ENCODE data around the gene THSD7B. TPM values are rescaled to one million over a fixed set of nuclear protein-coding genes. Genes with fewer than 3 reads are reported as not detected.

Gene THSD7B
- total RNA-seq, 1 donor from 2014 or later: not detected

GRCh38 chr2:136891100-136891499 is 125.8 kb downstream of the THSD7B start:
- Mint-ChIP-seq H3K4me3 (ENCODE audit: unreplicated experiment) (no peak overlapping the region), H3K4me1 (ENCODE audit: unreplicated experiment) (no peaks in the 10 kb centered on the region), H3K36me3 (ENCODE audit: unreplicated experiment) (no peaks in the 10 kb centered on the region), H3K9me3 (ENCODE audit: unreplicated experiment) (peaks cover 9% of the 10 kb centered on the region), H3K27ac (ENCODE audit: unreplicated experiment) (no peak overlapping the region), H3K27me3 (ENCODE audit: unreplicated experiment) (no peaks in the 10 kb centered on the region)
- DNase-seq (ENCODE audit: extremely low spot score, unreplicated experiment): no peak
- TF ChIP-seq CTCF (IDR thresholded peaks at IDR 0.05): no peak

- Mint-ChIP-seq H3K4me1 (ENCODE audit: unreplicated experiment) (no peaks in the 10 kb centered on the region), H3K9me3 (ENCODE audit: unreplicated experiment) (peaks cover 9% of the 10 kb centered on the region), H3K27me3 (ENCODE audit: unreplicated experiment) (no peaks in the 10 kb centered on the region), H3K27ac (ENCODE audit: unreplicated experiment) (no peak overlapping the region), H3K4me3 (ENCODE audit: unreplicated experiment) (no peak overlapping the region), H3K36me3 (ENCODE audit: unreplicated experiment) (no peaks in the 10 kb centered on the region)
- no peak for DNase-seq (ENCODE audit: extremely low spot score, unreplicated experiment)
- no peak for TF ChIP-seq CTCF (IDR thresholded peaks at IDR 0.05)
These were observed 128.8 kb downstream of the THSD7B start for GRCh38 chr2:136894007-136894634.

- H3K27me3 Mint-ChIP-seq (ENCODE audit: unreplicated experiment): no peaks in the 10 kb centered on the region
- no peak for TF ChIP-seq CTCF (IDR thresholded peaks at IDR 0.05)
- H3K27ac Mint-ChIP-seq (ENCODE audit: unreplicated experiment): no peak overlapping the region
- H3K9me3 Mint-ChIP-seq (ENCODE audit: unreplicated experiment): peaks cover 6% of the 10 kb centered on the region
- no peaks in the 10 kb centered on the region for H3K36me3 Mint-ChIP-seq (ENCODE audit: unreplicated experiment)
- no peak for DNase-seq (ENCODE audit: extremely low spot score, unreplicated experiment)
- H3K4me1 Mint-ChIP-seq (ENCODE audit: unreplicated experiment): peaks cover 6% of the 10 kb centered on the region
- H3K4me3 Mint-ChIP-seq (ENCODE audit: unreplicated experiment): no peak overlapping the region
These were observed 136.4 kb downstream of the THSD7B start for GRCh38 chr2:136901732-136902131.

- Mint-ChIP-seq H3K27me3 (ENCODE audit: unreplicated experiment) (no peaks in the 10 kb centered on the region), H3K4me3 (ENCODE audit: unreplicated experiment) (no peak overlapping the region)
These were observed 140.4 kb downstream of the THSD7B start for GRCh38 chr2:136905779-136906178.

GRCh38 chr2:136909777-136910176 is 144.4 kb downstream of the THSD7B start:
- Mint-ChIP-seq H3K27me3 (ENCODE audit: unreplicated experiment) (no peaks in the 10 kb centered on the region), H3K27ac (ENCODE audit: unreplicated experiment) (no peak overlapping the region), H3K4me3 (ENCODE audit: unreplicated experiment) (no peak overlapping the region), H3K36me3 (ENCODE audit: unreplicated experiment) (no peaks in the 10 kb centered on the region), H3K4me1 (ENCODE audit: unreplicated experiment) (no peaks in the 10 kb centered on the region), H3K9me3 (ENCODE audit: unreplicated experiment) (peaks cover 7% of the 10 kb centered on the region)
- TF ChIP-seq CTCF (IDR thresholded peaks at IDR 0.05): no peak
- no peak for DNase-seq (ENCODE audit: extremely low spot score, unreplicated experiment)

More at GRCh38 chr2:136905779-136906178, 140.4 kb downstream of the THSD7B start:
- Mint-ChIP-seq H3K9me3 (ENCODE audit: unreplicated experiment) (peaks cover 6% of the 10 kb centered on the region), H3K36me3 (ENCODE audit: unreplicated experiment) (no peaks in the 10 kb centered on the region), H3K4me1 (ENCODE audit: unreplicated experiment) (peaks cover 6% of the 10 kb centered on the region), H3K27ac (ENCODE audit: unreplicated experiment) (no peak overlapping the region)
- no peak for DNase-seq (ENCODE audit: extremely low spot score, unreplicated experiment)
- no peak for TF ChIP-seq CTCF (IDR thresholded peaks at IDR 0.05)

Measured in osteocyte (in vitro differentiated cells).